HG02798 (cell line): Measurements from ENCODE around the gene LEMD2.

ENCODE experiments used
- ATAC-seq: cut with Tn5 transposase; IDR thresholded peaks from one replicate; pipeline ENCODE4 v1.9.1; 2021; ENCODE audit warnings: mild to moderate bottlenecking; ENCODE audit not compliant: unreplicated experiment, poor library complexity

LEMD2 gene

DNA sequence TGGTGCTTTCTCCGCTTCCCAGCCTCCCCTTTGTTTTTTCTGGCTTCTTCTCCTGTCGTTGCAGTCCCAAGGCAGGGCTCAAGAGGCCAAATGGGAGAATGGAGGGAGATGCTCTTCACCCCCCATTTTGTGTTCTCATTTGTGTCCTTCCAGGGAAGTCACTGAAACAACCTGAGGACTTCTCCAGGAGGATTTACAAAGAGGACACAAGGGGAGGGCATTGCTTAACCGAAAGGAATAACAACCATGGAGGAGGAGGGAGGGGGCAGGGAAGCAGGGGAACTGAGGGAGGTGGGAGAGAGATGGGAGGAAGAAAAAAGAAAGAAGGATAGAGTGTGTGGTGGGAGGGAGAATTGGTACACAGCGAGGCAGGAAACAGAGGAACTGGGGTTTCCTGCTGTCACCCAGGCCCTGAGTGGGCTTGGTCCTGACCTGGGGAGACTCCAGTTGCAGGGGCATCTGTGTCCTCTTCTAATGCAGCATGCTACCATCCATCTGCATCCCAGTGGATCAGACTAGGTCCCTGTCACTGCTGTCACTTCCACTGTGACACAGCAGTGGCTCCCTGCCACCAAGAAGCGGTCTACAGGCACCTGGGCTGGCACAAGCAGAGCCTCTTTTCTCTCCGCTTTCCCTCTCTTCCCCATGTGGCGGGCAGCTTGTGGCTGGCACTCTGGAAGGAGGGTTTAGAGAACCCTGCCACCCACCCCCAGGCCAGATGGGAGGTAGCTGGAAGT, 32.0 kb upstream of the LEMD2 start:
- ATAC-seq = no peak

DNA sequence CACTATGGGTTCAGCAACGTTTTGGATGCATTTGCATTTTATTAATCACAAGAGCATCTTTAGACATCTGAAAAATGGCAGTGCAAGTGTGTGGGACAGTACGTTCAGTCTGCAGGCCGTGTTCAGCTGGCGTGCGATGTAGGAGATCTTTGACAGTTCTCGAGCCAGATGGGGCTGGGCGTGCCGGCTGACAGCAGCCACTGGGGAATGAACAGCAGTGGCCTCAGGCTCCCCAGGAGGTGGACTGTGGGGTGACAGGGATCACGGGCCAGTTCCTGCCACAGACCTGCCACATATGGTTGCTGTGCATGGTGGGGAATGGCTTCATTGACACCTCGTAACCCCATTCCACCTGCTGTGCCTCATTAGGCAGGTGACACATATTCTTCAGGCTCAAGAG, 31.3 kb upstream of the LEMD2 start:
- ATAC-seq = no peak

DNA sequence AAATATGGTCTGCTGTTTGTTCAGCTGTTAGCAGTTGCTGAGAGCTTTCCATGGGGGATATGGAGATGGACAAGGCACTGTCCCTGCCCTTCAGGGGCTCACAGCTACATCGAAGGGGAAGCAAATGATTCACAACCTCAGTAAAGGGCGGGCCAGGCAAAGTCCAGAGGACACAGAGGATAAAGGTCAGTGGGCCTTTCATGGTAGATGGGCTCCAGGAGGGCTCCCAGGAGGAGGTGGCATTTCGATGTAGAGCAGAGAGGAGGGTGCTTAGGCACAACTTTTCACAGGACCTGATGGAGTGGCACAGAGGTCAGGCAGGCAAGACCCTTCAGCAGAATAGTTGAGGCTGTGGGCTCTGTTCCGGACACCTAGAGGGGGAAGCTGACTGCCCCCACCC, 30.1 kb upstream of the LEMD2 start:
- ATAC-seq = no peak

DNA sequence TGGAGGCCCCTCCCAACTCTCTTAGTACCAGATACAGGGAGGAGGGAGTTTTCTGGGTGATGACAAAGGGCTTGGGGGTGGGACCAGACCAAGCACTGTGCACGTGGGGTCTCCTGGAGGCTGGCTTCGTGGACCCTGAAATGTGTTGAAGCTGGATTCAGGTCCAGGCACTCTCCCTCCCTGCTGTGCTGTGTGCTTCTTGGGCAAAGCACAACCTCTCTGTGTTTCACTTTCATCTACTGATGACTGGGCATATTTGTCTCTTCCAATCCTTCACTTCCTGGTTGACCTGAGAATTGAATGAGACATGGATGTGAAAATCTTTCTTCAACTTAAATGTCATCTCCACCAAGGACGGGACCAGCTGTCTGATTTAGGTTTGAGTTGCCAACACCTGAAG, 29.4 kb upstream of the LEMD2 start:
- no peak for ATAC-seq

DNA sequence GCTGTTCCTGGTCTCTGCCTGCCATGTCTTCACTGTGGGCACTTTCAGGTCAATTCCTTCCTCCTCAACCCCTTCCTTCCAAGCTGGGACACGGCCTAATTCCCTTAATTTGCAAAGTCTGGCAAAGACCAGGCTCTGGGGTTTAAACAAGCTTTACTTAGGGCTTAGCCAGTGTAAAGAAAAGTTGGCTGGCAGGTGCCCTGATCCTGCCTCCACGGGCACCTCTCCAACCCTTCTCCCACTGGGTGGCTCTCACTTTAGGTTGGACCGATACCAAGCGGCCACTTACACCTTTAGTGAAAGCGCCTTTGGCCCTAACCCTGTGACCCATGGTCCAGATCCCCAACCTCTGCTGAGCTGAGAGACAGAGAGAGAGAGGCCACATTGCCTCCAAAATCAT, 28.6 kb upstream of the LEMD2 start:
- no peak for ATAC-seq

DNA sequence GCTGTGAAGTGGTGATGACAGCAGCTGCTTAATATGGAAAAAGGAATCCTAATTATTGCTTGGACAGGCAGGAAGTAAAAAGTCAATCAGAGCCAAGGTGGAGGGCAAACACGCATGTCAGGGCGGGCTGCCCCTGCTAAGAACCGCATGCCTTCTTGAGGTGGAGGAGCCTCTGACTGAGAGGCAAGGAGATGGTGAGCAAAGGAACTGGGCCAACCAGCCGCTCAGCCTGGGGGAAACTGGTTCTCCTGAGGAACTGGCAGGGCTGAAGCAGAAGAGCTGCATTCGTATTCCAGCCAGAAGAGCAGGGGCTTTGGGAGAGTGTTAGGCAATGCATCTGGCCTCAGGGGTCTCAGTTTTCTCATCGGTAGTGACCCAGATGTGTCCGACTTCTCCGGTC, 28.0 kb upstream of the LEMD2 start:
- no peak for ATAC-seq

DNA sequence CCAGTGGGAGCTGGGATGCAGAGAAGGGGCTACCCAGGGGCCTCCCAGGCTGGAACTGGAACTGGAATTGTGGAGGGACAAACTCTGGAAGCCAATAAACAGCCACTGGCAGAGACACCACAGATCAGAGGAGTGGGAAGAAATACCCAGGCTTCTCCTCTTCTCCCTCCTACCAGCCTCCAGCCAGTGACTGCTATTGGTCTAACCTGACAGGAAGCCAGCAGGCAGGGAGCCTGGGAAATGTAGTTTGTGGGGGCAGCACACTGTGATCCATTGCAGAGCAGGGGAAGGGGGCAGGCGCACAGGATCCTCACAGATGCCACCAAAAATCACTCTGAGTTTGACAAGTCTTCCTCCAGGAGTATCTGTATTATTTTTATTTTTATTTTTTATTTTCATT, 26.9 kb upstream of the LEMD2 start:
- ATAC-seq = no peak

DNA sequence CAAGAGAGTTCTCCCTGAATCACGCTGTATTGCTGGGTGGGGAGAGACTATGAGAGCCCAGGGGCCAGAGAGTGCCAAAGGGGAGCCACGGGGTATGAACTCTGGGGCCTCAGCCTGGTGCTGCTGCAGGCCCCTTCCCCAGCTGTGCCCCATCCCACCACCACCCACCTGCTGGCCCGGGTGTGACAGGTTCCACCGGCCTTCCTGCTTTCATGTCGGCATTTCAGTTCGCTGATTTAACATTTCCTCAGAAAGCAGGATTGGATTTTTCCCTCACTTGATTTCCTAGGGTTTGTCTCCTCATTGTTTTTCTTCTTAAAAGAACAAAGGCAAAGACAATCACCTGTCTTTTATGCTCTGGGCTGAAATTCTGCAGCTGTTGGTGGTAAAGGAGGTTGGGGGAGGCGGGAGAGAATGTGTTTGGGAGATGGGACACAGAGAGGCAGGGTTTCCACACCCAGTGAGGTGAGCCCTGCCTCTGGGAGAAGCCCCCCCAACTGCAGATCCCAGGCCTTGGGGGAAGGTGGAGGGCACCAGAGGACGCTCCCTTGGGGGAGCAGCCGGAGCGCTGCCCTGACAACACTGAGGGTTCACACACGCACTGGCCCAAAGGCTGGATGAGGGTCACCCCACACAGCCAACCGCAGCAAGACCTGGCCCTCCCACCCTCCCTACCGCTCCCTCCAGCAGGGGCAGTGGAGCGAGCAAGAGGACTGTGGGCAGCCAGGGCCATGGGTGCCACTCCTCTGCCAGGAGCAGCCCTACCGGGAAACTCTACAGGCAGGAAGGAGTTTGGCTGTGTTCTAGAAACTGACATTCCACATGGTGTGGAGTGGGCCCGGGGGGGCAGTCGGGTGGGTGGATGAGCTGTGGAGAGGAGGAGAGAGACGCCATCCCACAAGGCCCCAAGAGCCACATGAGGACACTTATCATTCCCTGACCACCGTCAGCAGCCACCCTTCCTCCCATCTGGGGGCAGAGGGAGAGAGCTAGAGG, 25.4 kb upstream of the LEMD2 start:
- ATAC-seq = no peak

DNA sequence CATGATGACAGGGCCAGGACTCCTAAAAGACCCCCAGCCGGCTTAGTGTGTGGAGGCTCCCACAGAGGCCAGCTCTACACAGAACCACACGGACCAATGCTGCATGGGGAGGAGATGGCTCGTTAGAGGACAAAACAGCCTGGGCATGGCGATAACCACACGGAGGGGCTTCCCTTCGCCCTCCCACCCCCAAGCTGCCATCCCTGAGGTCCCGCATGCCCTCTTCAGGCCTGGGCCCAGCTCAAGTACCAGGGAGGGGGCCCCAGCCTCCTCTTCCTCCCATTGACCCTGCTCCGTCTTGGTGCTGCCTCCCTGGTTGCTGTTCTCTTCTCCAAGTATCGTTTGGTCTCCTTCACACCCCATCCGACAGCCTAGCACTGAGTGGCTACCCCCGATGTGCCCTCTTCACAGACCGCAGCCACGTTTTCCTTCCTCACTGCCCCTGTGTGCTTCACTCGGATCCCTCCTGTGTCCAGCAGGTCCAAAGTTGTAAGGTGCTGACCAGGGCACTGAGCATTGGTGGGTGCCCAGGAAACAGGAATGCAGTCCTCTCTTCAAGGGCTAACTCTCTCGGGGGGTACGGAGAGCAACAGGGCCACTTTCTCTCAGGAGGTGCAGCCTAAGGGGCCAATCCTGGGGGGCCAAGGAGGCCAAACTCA, 24.4 kb upstream of the LEMD2 start:
- no peak for ATAC-seq

DNA sequence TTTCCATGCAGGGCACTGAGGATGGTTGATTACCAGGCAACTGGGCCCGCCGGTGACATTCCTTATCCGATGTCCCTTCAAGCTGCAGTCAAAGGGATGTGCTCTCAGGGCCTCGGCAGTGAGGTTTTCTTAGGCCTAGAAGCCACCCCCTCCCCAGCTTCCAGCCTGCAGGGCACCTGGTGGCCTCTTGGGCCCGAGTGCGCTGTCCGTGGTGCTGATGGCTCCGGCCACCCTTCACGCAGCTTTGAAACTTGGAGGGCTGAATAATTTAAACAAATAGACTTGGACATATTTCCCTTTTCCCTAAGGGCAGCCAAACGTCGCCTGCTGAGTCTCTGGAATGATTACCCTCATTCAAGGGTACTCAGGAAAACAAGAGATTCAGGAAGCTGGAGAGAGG, 23.7 kb upstream of the LEMD2 start:
- no peak for ATAC-seq

DNA sequence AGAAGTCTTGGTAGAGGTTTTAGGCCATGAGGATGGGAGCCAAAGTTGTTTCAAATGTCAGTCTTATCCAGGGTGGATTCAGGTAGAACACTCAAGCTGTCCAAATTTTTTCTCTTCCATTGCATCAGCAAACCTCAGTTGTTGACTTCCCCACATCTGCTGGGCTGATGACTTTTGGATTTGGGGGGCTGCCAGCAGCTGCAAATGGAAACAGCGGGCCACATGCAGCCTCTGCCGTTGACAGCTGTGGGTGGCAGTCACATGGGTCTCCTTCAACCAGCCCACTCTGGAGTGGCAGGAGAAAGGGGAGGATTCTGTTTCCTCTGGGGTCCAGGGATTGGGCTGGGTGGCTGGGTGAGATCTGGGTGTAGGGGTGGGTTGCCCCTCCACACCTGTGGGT, 20.7 kb upstream of the LEMD2 start:
- ATAC-seq = no peak

DNA sequence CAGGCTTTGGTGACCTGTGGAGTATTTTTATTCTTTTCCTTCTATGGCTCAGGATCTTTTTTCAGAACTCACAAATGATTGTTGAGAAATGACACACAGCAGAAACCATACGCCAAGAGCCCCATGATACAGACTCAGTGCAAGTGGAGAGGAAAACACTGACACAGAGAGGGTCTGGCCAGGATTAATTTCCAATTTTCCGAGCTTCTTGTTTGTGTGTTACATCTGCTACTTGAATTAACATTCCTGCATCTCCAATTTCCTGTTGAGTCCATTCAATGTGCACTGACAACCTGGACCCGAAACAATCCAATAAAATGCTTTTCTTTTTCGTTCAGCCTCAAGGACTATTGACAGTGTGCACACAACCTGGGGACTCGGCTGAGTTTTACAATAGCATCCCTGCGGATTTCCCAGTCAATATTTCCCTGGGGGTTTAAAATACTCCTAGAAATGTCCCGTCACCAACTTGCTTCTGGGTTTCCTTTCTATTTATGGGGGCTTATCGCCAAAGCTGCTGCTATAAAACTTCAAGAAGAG, 19.8 kb upstream of the LEMD2 start:
- ATAC-seq = no peak

DNA sequence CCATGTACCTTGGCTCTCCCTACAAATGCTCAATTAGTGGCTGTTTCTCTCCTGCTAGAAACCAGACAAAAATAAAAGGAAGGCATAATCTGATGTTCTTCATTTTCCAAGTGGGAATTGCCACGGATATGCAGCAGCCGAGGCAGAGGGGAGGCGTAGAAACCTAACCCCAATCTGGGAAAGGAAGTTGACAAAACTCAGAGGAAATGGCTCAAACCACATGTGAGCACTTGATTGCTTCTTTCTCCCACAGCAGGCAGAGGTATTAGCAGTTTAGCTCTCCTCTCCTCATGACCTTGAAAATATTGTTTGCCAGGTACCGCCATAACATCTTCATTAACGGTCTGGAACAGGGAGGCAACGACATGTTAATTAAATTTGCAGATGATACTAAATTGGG, 18.7 kb upstream of the LEMD2 start:
- ATAC-seq = no peak

DNA sequence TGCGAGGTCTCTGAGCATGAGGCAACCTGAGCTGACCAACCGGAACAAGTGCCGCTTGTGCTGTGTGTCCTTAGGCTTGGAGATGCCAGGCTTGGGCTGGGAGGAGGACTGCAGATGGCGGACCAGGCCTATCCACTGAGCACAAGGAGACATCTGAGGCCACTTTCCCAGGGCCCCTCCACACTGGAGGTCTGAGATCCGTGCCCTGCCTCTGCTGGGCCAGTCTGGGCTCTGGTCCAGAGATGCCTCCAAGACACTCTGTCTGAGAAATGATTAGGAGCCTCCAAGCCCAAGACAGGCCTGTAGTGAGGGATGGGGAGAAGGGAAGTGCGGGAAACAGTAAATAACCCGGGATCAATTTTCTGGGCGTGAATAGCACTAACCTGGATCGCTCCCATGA, 17.9 kb upstream of the LEMD2 start:
- no peak for ATAC-seq

DNA sequence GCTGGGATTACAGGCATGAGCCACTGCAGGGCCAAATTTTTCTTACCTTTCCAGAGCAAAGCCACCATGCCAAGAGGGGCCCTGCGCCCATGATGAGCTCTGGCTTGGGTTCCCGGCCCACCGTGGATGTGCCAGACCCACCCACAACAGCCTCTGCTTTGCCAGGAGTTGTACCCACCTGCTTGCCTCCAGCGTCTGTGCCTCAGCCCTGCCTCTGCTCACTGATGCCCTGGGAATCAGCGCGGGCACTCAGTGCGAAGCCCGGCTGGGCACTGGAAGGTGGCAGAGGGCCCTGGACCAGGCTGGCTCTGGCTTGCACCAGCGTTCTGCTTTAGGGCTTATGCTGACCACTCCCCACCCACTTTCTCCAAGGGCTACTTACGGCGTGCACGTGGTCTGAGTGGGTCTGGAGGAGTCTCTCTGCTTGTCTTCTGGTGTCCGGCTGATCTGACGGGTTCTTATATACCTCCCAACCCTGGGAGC, 14.7 kb upstream of the LEMD2 start, which contains the start of gene MLN:
MLN (minus strand) TSS at position 433 of the 483 bp plus-strand sequence. CDS start 2,840 bp downstream, outside the sequence.
- ATAC-seq = no peak

DNA sequence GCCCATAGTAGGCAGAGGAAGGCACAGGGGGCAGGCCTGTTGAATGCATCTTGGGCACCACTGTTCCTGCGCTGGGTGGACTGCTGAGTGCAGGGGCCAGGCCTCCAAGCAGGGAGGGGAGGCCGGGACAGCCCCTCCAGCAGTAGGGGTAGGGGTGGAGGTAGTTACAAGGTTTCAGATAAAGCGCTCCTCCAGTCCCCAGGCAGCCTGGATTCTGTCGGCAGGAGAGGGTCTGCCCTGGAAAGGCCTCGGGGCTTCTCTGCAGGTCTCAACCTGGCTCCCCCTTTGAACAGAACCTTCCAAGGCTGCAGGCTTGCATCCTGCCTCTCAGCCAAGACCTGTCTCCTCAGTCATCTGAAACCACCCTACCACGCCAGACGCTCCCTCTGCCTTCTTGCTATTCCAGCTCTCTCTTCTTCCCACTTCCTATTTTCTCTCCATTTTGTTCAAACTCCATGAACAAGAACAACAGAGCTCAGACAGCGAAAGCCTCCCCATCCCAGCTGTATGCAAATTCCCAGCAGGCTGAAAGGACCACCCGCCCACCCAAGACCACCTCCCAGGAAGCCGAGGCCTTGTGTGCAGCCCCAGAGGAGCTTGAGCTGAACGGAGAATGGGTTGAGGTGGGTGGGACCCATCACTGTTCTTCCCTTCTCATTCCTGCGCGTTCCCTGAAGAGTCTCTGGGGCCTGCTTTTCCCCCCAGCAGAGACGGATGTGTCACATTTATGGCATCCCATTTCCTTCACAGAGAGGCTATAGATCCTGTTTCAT, 13.4 kb upstream of the LEMD2 start:
- ATAC-seq = no peak

DNA sequence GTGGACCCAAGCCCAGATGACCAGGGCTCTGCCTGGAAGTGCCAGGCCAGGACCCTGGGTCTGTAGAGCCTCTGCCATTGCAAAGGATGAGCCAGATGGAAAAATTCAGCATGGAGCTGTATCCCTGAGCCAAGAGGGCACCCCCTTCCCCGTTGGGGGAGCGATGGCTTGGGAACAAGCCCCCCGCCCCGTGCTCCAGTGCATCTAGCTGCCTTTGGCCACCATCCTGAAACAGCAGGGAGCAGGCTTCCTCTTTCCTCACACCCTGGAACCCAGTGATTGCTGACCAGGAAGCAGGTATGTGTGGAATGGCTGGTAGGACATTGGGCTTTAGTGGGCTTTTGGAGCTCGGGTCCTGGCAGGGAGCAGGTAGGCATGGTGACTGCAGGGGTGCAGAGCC, 12.7 kb upstream of the LEMD2 start:
- ATAC-seq = no peak

DNA sequence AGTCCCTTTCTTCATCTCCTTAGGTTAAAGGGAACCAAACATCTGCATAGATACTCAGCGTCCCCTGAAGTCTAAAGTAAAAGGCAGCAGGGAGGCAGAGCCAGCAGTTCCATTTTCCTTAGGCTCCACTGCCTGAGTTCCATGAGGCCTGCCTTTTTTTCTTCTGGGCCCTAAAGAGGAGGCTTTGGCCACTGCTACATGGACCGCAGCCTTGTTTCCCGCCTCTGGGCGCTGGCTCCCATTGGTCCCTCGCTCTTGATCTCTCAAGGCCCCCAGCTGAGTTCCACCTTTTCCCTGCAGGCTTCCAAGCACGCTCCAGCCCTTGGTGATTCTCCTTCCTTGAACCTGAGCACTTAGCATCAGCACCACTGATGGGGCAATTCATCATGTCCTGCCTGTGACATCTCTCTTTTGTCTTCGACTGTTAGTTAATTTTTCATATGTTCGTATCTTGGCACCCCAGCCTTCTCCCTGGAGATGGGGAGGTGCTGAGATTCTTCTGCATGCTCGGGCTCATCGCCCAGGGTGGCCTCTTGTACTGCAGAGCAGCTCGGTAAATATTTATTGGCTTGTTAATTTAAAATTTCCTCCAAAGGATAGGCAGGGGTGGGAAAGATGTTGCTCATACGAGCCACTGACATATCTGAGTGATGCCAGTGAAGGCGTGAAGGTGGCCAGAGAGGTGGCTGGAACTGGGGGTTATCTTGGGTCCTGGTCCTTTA, 11.5 kb upstream of the LEMD2 start:
- no peak for ATAC-seq

DNA sequence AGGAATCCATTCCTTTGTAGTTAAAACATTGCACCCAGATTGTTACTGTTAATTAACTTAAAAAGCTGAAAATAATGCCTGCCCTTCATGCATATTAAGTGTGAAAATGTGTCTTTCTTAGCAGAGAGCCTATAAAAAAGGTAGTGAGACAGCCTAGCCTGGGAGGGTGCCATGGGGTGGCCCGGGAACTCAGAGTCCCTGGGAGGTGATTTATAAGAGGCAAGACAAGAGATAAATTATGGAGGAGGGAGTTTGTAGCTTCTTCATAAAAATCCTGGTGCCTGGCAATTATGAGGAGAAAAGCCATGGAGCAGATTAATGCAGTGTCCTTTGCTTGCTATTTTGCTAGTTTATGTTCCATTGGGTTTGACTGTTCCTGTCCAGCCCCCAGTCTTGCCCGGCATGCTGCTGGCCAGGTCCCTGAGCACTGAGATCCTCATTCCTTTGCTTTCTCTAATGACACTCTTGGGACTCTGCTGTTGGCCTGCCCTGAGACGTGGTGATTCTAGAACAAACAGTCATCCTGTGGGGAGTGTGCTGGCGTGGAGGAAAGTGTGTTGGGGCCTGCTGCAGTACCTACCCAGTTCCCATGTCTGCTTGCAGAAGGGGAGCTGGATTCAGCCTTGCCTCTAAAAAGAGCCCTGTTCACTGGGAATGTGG, 10.7 kb upstream of the LEMD2 start:
- no peak for ATAC-seq
